Measurements from ENCODE around the gene SYT11. TPM values are rescaled to one million over a fixed set of nuclear protein-coding genes. Genes with fewer than 3 reads are reported as not detected.
"Not testable (repeated sequence)": the region's sequence is repeated elsewhere in the genome, so short reads cannot be mapped to it uniquely, and the experiment has no call there.

SYT11 gene
- total and polyA plus RNA-seq, 4 donors, result 0.91 to 22.4 (median 8.1) TPM

- ATAC-seq (ENCODE audit: insufficient read depth, low FRiP score) (no peak), DNase-seq (peak in 2 of 3 donors; percentile 73 to 76)
- H3K9me3 ChIP-seq (ENCODE audit: control insufficient read depth in 4 of 4, insufficient read depth in 3 of 4, low read length in 3 of 4), result no peaks in the 10 kb centered on the region
- peaks cover 4 to 11% (median 5%) of the 10 kb centered on the region in 5 donors for H3K4me1 ChIP-seq (ENCODE audit: control insufficient read depth in 5 of 5, insufficient read depth in 5 of 5, low read length in 5 of 5)
- peak overlapping the region; percentile 80 to 86 for H3K27ac ChIP-seq (ENCODE audit: low read depth in 1 of 2, low read length in 1 of 2)
- no peak for TF ChIP-seq CTCF (IDR thresholded peaks at IDR 0.05; ENCODE audit: control extremely low read depth, extremely low read depth)
- peak overlapping the region in 1 of 2 donors; percentile 23 for H3K9ac ChIP-seq (ENCODE audit: insufficient read depth in 1 of 2, low read length in 2 of 2)
- H3K4me3 ChIP-seq, result no peak overlapping the region
- WGBS, 2 donors, result 42 to 47% methylated on average over 10 of the region's 10 CpGs
- no peaks in the 10 kb centered on the region for H3K27me3 ChIP-seq (ENCODE audit: control insufficient read depth in 3 of 3, insufficient read depth in 3 of 3, low read length in 2 of 3)
- peaks cover 0 to 8% (median 5%) of the 10 kb centered on the region in 4 donors for H3K36me3 ChIP-seq (ENCODE audit: control insufficient read depth in 4 of 4, insufficient read depth in 4 of 4, low read length in 4 of 4)
Observed at GRCh38 chr1:155893389-155894142, 34.2 kb downstream of the SYT11 start.

GRCh38 chr1:155895617-155896016, 36.2 kb downstream of the SYT11 start:
- H3K36me3 ChIP-seq (ENCODE audit: control insufficient read depth in 4 of 4, insufficient read depth in 4 of 4, low read length in 4 of 4), result peaks cover 17 to 21% (median 18%) of the 10 kb centered on the region in 4 donors
- WGBS, 2 donors, result 94% methylated on average over 6 of the region's 6 CpGs
- not testable (repeated sequence) for ATAC-seq (ENCODE audit: insufficient read depth, low FRiP score); H3K4me3 ChIP-seq; H3K27me3 ChIP-seq (ENCODE audit: control insufficient read depth in 3 of 3, insufficient read depth in 3 of 3, low read length in 2 of 3); H3K27ac ChIP-seq (ENCODE audit: low read depth in 1 of 2, low read length in 1 of 2); H3K9ac ChIP-seq (ENCODE audit: insufficient read depth in 1 of 2, low read length in 2 of 2); H3K9me3 ChIP-seq (ENCODE audit: control insufficient read depth in 4 of 4, insufficient read depth in 3 of 4, low read length in 3 of 4); DNase-seq
- peaks cover 4 to 11% (median 5%) of the 10 kb centered on the region in 5 donors for H3K4me1 ChIP-seq (ENCODE audit: control insufficient read depth in 5 of 5, insufficient read depth in 5 of 5, low read length in 5 of 5)

GRCh38 chr1:155896476-155896875, 37.1 kb downstream of the SYT11 start:
- not testable (repeated sequence) for DNase-seq; H3K27ac ChIP-seq (ENCODE audit: low read depth in 1 of 2, low read length in 1 of 2); H3K9me3 ChIP-seq (ENCODE audit: control insufficient read depth in 4 of 4, insufficient read depth in 3 of 4, low read length in 3 of 4); H3K9ac ChIP-seq (ENCODE audit: insufficient read depth in 1 of 2, low read length in 2 of 2); H3K27me3 ChIP-seq (ENCODE audit: control insufficient read depth in 3 of 3, insufficient read depth in 3 of 3, low read length in 2 of 3); ATAC-seq (ENCODE audit: insufficient read depth, low FRiP score); H3K4me3 ChIP-seq
- peaks cover 19 to 24% (median 21%) of the 10 kb centered on the region in 4 donors for H3K36me3 ChIP-seq (ENCODE audit: control insufficient read depth in 4 of 4, insufficient read depth in 4 of 4, low read length in 4 of 4)
- H3K4me1 ChIP-seq (ENCODE audit: control insufficient read depth in 5 of 5, insufficient read depth in 5 of 5, low read length in 5 of 5), result peaks cover 4 to 11% (median 5%) of the 10 kb centered on the region in 5 donors
- 95 to 96% methylated on average over 8 of the region's 8 CpGs for WGBS, 2 donors

GRCh38 chr1:155897746-155898145, 38.4 kb downstream of the SYT11 start:
- Histone ChIP-seq H3K4me1 (ENCODE audit: control insufficient read depth in 5 of 5, insufficient read depth in 5 of 5, low read length in 5 of 5) (peaks cover 2 to 11% (median 4%) of the 10 kb centered on the region in 5 donors), H3K9me3 (ENCODE audit: control insufficient read depth in 4 of 4, insufficient read depth in 3 of 4, low read length in 3 of 4) (no peaks in the 10 kb centered on the region), H3K4me3 (no peak overlapping the region), H3K27ac (ENCODE audit: low read depth in 1 of 2, low read length in 1 of 2) (no peak overlapping the region), H3K36me3 (ENCODE audit: control insufficient read depth in 4 of 4, insufficient read depth in 4 of 4, low read length in 4 of 4) (peaks cover 21 to 27% (median 23%) of the 10 kb centered on the region in 4 donors), H3K27me3 (ENCODE audit: control insufficient read depth in 3 of 3, insufficient read depth in 3 of 3, low read length in 2 of 3) (no peaks in the 10 kb centered on the region), H3K9ac (ENCODE audit: insufficient read depth in 1 of 2, low read length in 2 of 2) (no peak overlapping the region)
- DNase-seq (no peak), ATAC-seq (ENCODE audit: insufficient read depth, low FRiP score) (no peak)
- whole genome bisulfite sequencing, 2 donors, result 94 to 96% methylated on average over 1 of the region's 1 CpG
- TF ChIP-seq CTCF (IDR thresholded peaks at IDR 0.05; ENCODE audit: control extremely low read depth, extremely low read depth), result no peak

Data from lung (tissue), 12 donors.